Measurements from ENCODE around the gene HLA-E.

DNA sequence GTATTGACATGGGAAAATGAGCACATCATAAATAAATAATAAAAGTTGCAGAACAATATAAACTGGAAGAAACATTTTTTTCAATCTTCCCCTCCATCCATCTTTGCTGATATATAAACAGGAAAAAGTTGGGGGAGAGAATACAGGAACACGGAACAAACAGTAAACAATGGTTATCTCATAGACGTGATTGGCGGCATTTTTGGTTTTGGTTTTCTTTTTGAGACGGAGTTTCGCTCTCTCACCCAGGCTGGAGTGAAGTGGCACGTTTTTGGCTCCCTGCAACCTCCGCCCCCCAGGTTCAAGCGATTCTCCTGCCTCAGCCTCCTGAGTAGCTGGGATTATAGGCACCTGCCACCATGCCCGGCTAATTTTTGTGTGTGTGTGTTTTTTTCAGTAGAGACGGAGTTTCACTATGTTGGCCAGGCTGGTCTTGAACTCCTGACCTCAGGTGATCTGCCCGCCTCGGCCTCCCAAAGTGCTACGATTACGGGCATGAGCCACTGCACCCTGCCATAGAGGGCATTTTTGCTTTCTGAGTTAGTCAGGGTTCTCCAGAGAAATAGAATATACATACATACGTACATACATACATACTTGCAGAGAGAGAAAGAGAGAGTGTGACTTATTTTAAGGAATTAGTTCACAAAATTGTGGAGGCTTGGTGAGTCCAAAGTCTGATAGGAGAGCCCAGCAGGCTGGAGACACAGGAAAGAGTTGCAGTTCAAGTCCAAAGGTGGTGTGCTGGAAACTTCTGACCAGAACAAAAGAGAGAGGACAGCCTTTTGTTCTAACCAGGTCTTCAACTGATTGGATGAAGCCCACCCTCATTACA, 44.4 kb downstream of the HLA-E start:
- TF ChIP-seq, protein P1, sequence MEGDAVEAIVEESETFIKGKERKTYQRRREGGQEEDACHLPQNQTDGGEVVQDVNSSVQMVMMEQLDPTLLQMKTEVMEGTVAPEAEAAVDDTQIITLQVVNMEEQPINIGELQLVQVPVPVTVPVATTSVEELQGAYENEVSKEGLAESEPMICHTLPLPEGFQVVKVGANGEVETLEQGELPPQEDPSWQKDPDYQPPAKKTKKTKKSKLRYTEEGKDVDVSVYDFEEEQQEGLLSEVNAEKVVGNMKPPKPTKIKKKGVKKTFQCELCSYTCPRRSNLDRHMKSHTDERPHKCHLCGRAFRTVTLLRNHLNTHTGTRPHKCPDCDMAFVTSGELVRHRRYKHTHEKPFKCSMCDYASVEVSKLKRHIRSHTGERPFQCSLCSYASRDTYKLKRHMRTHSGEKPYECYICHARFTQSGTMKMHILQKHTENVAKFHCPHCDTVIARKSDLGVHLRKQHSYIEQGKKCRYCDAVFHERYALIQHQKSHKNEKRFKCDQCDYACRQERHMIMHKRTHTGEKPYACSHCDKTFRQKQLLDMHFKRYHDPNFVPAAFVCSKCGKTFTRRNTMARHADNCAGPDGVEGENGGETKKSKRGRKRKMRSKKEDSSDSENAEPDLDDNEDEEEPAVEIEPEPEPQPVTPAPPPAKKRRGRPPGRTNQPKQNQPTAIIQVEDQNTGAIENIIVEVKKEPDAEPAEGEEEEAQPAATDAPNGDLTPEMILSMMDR (conservative IDR thresholded peaks at IDR 0.05 in 1 of 2, IDR thresholded peaks at IDR 0.05 in 1 of 2; ENCODE audit: low read depth in 1 of 2, low read length in 2 of 2) = no peak
- no peak for TF ChIP-seq EZH2 (IDR thresholded peaks at IDR 0.05; ENCODE audit: low read length, missing control alignments)

All from fibroblast of lung (primary cell).